Panc1 (cell line): ENCODE measurements around the gene SYT12. TPM values are rescaled to one million over a fixed set of nuclear protein-coding genes. Genes with fewer than 3 reads are reported as not detected.

ENCODE experiments used
- ATAC-seq: fragments of 200-7000 bp; cut with Tn5 transposase; 2 replicates; pipeline ENCODE4 v1.9.1; 2020; ENCODE audit warnings: mild to moderate bottlenecking, moderate library complexity
- BruUV-seq: library from RNA; stranded (reverse); fragments of 400-500 nt; replicated peaks from 2 replicates; lab custom pipeline; 2021; lab: Mats Ljungman, UMichigan
- CTCF ChIA-PET: fragments of 300-600 bp; sonication (Branson Sonifier 250); formaldehyde crosslinking; loops from one replicate; lab custom pipeline; 2022; ENCODE audit warnings: antibody characterized with exemption; lab: Charles Lee
- POLR2A ChIA-PET: fragments of 300-600 bp; sonication (Branson Sonifier 250); formaldehyde crosslinking; loops from one replicate; lab custom pipeline; 2022; ENCODE audit warnings: antibody characterized with exemption; lab: Charles Lee
- DNase-seq: peaks from one replicate; pipeline ENCODE4 v3.0.0-alpha.2; 2010; ENCODE audit warnings: low read depth, low spot score
- H3K27ac ChIP-seq: 2 replicates; pipeline ENCODE4 v1.5.1; 2011; ENCODE audit warnings: mild to moderate bottlenecking, low read length, inconsistent platforms
- H3K27me3 ChIP-seq: fragments of 200-500 bp; sonication (Bioruptor generic); 2 replicates; pipeline ENCODE4 v1.6.0; 2014; ENCODE audit warnings: low read length, inconsistent platforms; ENCODE audit not compliant: control insufficient read depth, insufficient read depth
- H3K36me3 ChIP-seq: fragments of 200-500 bp; sonication (Bioruptor generic); 2 replicates; pipeline ENCODE4 v1.5.1; 2014; ENCODE audit warnings: inconsistent platforms, mild to moderate bottlenecking, low read length, moderate library complexity; ENCODE audit not compliant: control insufficient read depth, insufficient read depth
- H3K4me1 ChIP-seq: 2 replicates; pipeline ENCODE4 v1.5.1; 2011; ENCODE audit warnings: inconsistent platforms, mild to moderate bottlenecking, low read length, moderate library complexity; ENCODE audit not compliant: control insufficient read depth, insufficient read depth
- H3K4me3 ChIP-seq, 2 experiments: 2 replicates each; pipeline ENCODE4 v1.5.1; 2011 to 2012; ENCODE audit warnings: low read depth in 2 of 2, low read length in 2 of 2, mild to moderate bottlenecking in 2 of 2, inconsistent platforms in 1 of 2, moderate library complexity in 1 of 2
- H3K9me3 ChIP-seq: fragments of 200-500 bp; sonication (Bioruptor generic); 2 replicates; pipeline ENCODE4 v1.5.1; 2014; ENCODE audit warnings: low read depth, mild to moderate bottlenecking, inconsistent platforms, low read length, moderate library complexity; ENCODE audit not compliant: control insufficient read depth, insufficient read depth
- CTCF ChIP-seq: fragments of 450-650 bp; IDR thresholded peaks from 2 replicates; pipeline ENCODE4 v1.5.1; 2017; ENCODE audit warnings: mild to moderate bottlenecking
- POLR2AphosphoS5 ChIP-seq: IDR thresholded peaks from 2 replicates; pipeline ENCODE4 v1.6.1; 2012; ENCODE audit warnings: mild to moderate bottlenecking, low read depth, low read length, moderate library complexity
- REST ChIP-seq, 2 experiments: IDR thresholded peaks; 2 replicates each; pipeline ENCODE4 v1.6.1; 2011 to 2012; ENCODE audit warnings: low read depth in 2 of 2, control low read depth in 1 of 2, low read length in 1 of 2, mild to moderate bottlenecking in 1 of 2, moderate library complexity in 1 of 2; ENCODE audit not compliant: insufficient read depth in 1 of 2
- SIN3A ChIP-seq: IDR thresholded peaks from 2 replicates; pipeline ENCODE4 v1.6.1; 2012; ENCODE audit warnings: low read depth, mild to moderate bottlenecking, low read length, moderate library complexity, borderline replicate concordance; ENCODE audit not compliant: insufficient read depth
- TCF7L2 ChIP-seq: IDR thresholded peaks from 2 replicates; pipeline ENCODE4 v1.6.1; 2011; ENCODE audit warnings: mild to moderate bottlenecking, low read depth, low read length, inconsistent platforms
- in situ Hi-C: cut with HindIII; loops from 2 replicates; pipeline ENCODE4 v1.10.0; 2016; ENCODE audit warnings: low sequenced_read_pairs, low pct_unique_long_range_greater_than_20kb
- intact Hi-C: fragments of 100-400 bp; cut with micrococcal nuclease; formaldehyde crosslinking; loops from one replicate; pipeline ENCODE4 v1.10.0; 2022; ENCODE audit not compliant: unreplicated experiment
- total RNA-seq: library from RNA; stranded (reverse); gene quantifications from one replicate; pipeline ENCODE4 v1.2.1, GENCODE V29; 2021; ENCODE audit not compliant: unreplicated experiment

The SYT12 gene
- total RNA-seq, 1 experiment from 2014 or later = 0.62 TPM

GRCh38 chr11:67082071-67082791, 59.3 kb downstream of the SYT12 start:
- in situ Hi-C loops (no loop called here), intact Hi-C loops (loop anchor here (5.0 kb wide), 1 partner anchor 85 kb away; no protein-coding TSS in a partner anchor)
- TF ChIP-seq TCF7L2 = no peak
- TF ChIP-seq POLR2AphosphoS5 = no peak
- no peak for TF ChIP-seq CTCF
- no peak for TF ChIP-seq REST (IDR thresholded peaks at IDR 0.05; ENCODE audit: insufficient read depth in 1 of 2, low read depth in 2 of 2, low read length in 1 of 2)
- no peak for TF ChIP-seq SIN3A
- CTCF ChIA-PET = interaction anchor here (1.0 kb wide), 1 partner anchor 14 kb away, joined by 3 read pairs; no protein-coding TSS in a partner anchor
- DNase-seq (no peak), ATAC-seq (no peak)
- Histone ChIP-seq H3K9me3 (no peaks in the 10 kb centered on the region), H3K4me1 (peaks cover 6% of the 10 kb centered on the region), H3K27ac (no peak overlapping the region), H3K4me3 (no peak overlapping the region), H3K27me3 (no peaks in the 10 kb centered on the region), H3K36me3 (no peaks in the 10 kb centered on the region)
- no TSS peak for BruUV-seq
- POLR2A ChIA-PET = no interaction called here

- Histone ChIP-seq H3K4me1 (peaks cover 6% of the 10 kb centered on the region), H3K9me3 (no peaks in the 10 kb centered on the region), H3K36me3 (no peaks in the 10 kb centered on the region), H3K27ac (no peak overlapping the region), H3K27me3 (no peaks in the 10 kb centered on the region), H3K4me3 (no peak overlapping the region)
- ChIA-PET POLR2A (interaction anchor here (0.7 kb wide), 1 partner anchor 1301 kb away, joined by 5 read pairs; no protein-coding TSS in a partner anchor), CTCF (no interaction called here)
- no TSS peak for BruUV-seq
- DNase-seq (no peak), ATAC-seq (no peak)
- intact Hi-C loops = loop anchor here (5.0 kb wide), 1 partner anchor 83 kb away; no protein-coding TSS in a partner anchor
- TF ChIP-seq REST (IDR thresholded peaks at IDR 0.05; ENCODE audit: insufficient read depth in 1 of 2, low read depth in 2 of 2, low read length in 1 of 2) (no peak), CTCF (no peak), SIN3A (no peak), TCF7L2 (no peak), POLR2AphosphoS5 (no peak)
- in situ Hi-C loops = no loop called here
These were observed 60.9 kb downstream of the SYT12 start for GRCh38 chr11:67083786-67084366.
